Endodermal cell (in vitro differentiated cells): ENCODE measurements around the gene GJC2. TPM values are rescaled to one million over a fixed set of nuclear protein-coding genes. Genes with fewer than 3 reads are reported as not detected.
A peak's percentile ranks its signal among the peaks of the same experiment; 100 is the strongest.
"Not testable (repeated sequence)": the region's sequence is repeated elsewhere in the genome, so short reads cannot be mapped to it uniquely, and the experiment has no call there.

ENCODE experiments used
- DNase-seq: peaks from one replicate; pipeline ENCODE4 v3.0.0-alpha.2; 2017
- H3K27ac ChIP-seq: 2 replicates; pipeline ENCODE4 v1.5.1; 2013; ENCODE audit warnings: mild to moderate bottlenecking, low read depth, low read length, moderate library complexity
- H3K27me3 ChIP-seq: 2 replicates; pipeline ENCODE4 v1.6.1; 2013; ENCODE audit warnings: mild to moderate bottlenecking, low read length, moderate library complexity; ENCODE audit not compliant: insufficient read depth, control insufficient read depth, poor library complexity, severe bottlenecking
- H3K36me3 ChIP-seq: 2 replicates; pipeline ENCODE4 v1.7.0; 2013; ENCODE audit warnings: mild to moderate bottlenecking, low read length, moderate library complexity; ENCODE audit not compliant: control insufficient read depth, insufficient read depth
- H3K4me1 ChIP-seq: one replicate; pipeline ENCODE4 v1.7.0; 2013; ENCODE audit warnings: low read length; ENCODE audit not compliant: control insufficient read depth, insufficient read depth
- H3K4me3 ChIP-seq: 2 replicates; pipeline ENCODE4 v1.5.1; 2013; ENCODE audit warnings: mild to moderate bottlenecking, low read length, moderate library complexity
- H3K9ac ChIP-seq: 2 replicates; pipeline ENCODE4 v1.6.1; 2013; ENCODE audit warnings: mild to moderate bottlenecking, low read length, moderate library complexity; ENCODE audit not compliant: poor library complexity, severe bottlenecking; ENCODE audit errors: extremely low read depth
- H3K9me3 ChIP-seq: 2 replicates; pipeline ENCODE4 v1.6.1; 2013; ENCODE audit warnings: mild to moderate bottlenecking, low read length, moderate library complexity; ENCODE audit not compliant: control insufficient read depth
- H3K27ac Mint-ChIP-seq: 2 replicates; pipeline ENCODE4 v1.8.0; 2020; ENCODE audit warnings: mixed read lengths
- H3K27me3 Mint-ChIP-seq: 2 replicates; pipeline ENCODE4 v1.8.0; 2021; ENCODE audit warnings: mild to moderate bottlenecking, mixed read lengths; ENCODE audit not compliant: insufficient read depth
- H3K36me3 Mint-ChIP-seq: 2 replicates; pipeline ENCODE4 v1.8.0; 2020; ENCODE audit warnings: low read depth, mixed read lengths
- H3K4me1 Mint-ChIP-seq: 2 replicates; pipeline ENCODE4 v1.8.0; 2020; ENCODE audit warnings: mixed read lengths
- H3K4me3 Mint-ChIP-seq: 2 replicates; pipeline ENCODE4 v1.8.0; 2020; ENCODE audit warnings: mild to moderate bottlenecking, moderate library complexity, mixed read lengths
- H3K9me3 Mint-ChIP-seq: 2 replicates; pipeline ENCODE4 v1.8.0; 2020; ENCODE audit warnings: mild to moderate bottlenecking, mixed read lengths
- CTCF ChIP-seq: fragments of 200-600 bp; sonication (generic); conservative IDR thresholded peaks from 2 replicates; pipeline ENCODE4 v1.5.0; 2021; ENCODE audit warnings: antibody characterized with exemption, mild to moderate bottlenecking
- whole genome bisulfite sequencing, 2 experiments: methylation state at CpG; one replicate each; pipeline versions ENCODE4 v1.1.5 to v1.1.7; 2013; ENCODE audit warnings: missing lambda C conversion rate in 2 of 2, mixed read lengths in 1 of 2; ENCODE audit not compliant: insufficient coverage in 1 of 2, insufficient read length in 1 of 2; 5-methylcytosine and 5-hydroxymethylcytosine counted together
- total RNA-seq, 2 donors: library from RNA; stranded (reverse); fragmentation: NEBNext Ultra II Directional in 1 of 2; extraction: Animal tissue kit (Norgen Biotek cat#: 25700) in 1 of 2; gene quantifications; 2 replicates in 1 of 2; 3 replicates in 1 of 2; pipeline ENCODE4 v1.2.1, GENCODE V29; 2021

GJC2 gene
- total RNA-seq, 2 donors from 2014 or later: 0.53 to 0.60 TPM

- H3K27ac Mint-ChIP-seq: peak within 1 kb of the TSS; percentile 94
These were observed 40.4 kb upstream of the GJC2 start, which contains the start of gene MRPL55 for GRCh38 chr1:228109073-228109961. Gene MRPL55 (minus strand): TSS chr1:228109299. CDS start chr1:228108260, 1,039 bp downstream.

GRCh38 chr1:228109962-228110488, 39.7 kb upstream of the GJC2 start:
- H3K9me3 Mint-ChIP-seq: peaks cover 7% of the 10 kb centered on the region
- H3K4me1 ChIP-seq: peaks cover 5% of the 10 kb centered on the region
- H3K9me3 ChIP-seq: peaks cover 8% of the 10 kb centered on the region
- 50 to 51% methylated on average over 13 to 15 of the region's 15 CpGs for WGBS, 2 experiments
- peak overlapping the region; percentile 94 for H3K4me3 ChIP-seq
- no peaks in the 10 kb centered on the region for H3K27me3 ChIP-seq
- peak overlapping the region; percentile 94 for H3K27ac Mint-ChIP-seq
- peaks cover 12% of the 10 kb centered on the region for H3K4me1 Mint-ChIP-seq
- DNase-seq: peak; percentile 46
- peak overlapping the region; percentile 93 for H3K9ac ChIP-seq
- H3K36me3 Mint-ChIP-seq: peaks cover 11% of the 10 kb centered on the region
- H3K36me3 ChIP-seq: peaks cover 14% of the 10 kb centered on the region
- H3K27ac ChIP-seq: no peak overlapping the region
- peak overlapping the region; percentile 84 for H3K4me3 Mint-ChIP-seq
- no peak for TF ChIP-seq CTCF
- H3K27me3 Mint-ChIP-seq: peaks cover 4% of the 10 kb centered on the region

More at GRCh38 chr1:228109073-228109961, 40.4 kb upstream of the GJC2 start, which contains the start of gene MRPL55:
- peak within 1 kb of the TSS; percentile 58 for H3K27ac ChIP-seq
- peak within 1 kb of the TSS; percentile 94 for H3K4me3 ChIP-seq
- Mint-ChIP-seq H3K4me3 (peak within 1 kb of the TSS; percentile 84), H3K9me3 (peaks cover 2% of the 10 kb centered on the region), H3K36me3 (peaks cover 13% of the 10 kb centered on the region), H3K4me1 (peaks cover 12% of the 10 kb centered on the region), H3K27me3 (peaks cover 4% of the 10 kb centered on the region)
- WGBS, 2 experiments: 1% methylated on average over 32 to 66 of the region's 66 CpGs
- peaks cover 5% of the 10 kb centered on the region for H3K4me1 ChIP-seq
- peaks cover 7% of the 10 kb centered on the region for H3K9me3 ChIP-seq
- peak within 1 kb of the TSS; percentile 93 for H3K9ac ChIP-seq
- H3K27me3 ChIP-seq: no peaks in the 10 kb centered on the region
- DNase-seq: peak; percentile 100
- peaks cover 14% of the 10 kb centered on the region for H3K36me3 ChIP-seq
- TF ChIP-seq CTCF: no peak

GRCh38 chr1:228110556-228110955, 39.2 kb upstream of the GJC2 start:
- Mint-ChIP-seq H3K27ac (no peak overlapping the region), H3K4me3 (peak overlapping the region; percentile 84), H3K27me3 (peaks cover 4% of the 10 kb centered on the region), H3K36me3 (peaks cover 11% of the 10 kb centered on the region), H3K9me3 (peaks cover 12% of the 10 kb centered on the region), H3K4me1 (peaks cover 12% of the 10 kb centered on the region)
- no peaks in the 10 kb centered on the region for H3K27me3 ChIP-seq
- peaks cover 5% of the 10 kb centered on the region for H3K4me1 ChIP-seq
- no peak for TF ChIP-seq CTCF
- no peak overlapping the region for H3K27ac ChIP-seq
- peaks cover 14% of the 10 kb centered on the region for H3K9me3 ChIP-seq
- peaks cover 14% of the 10 kb centered on the region for H3K36me3 ChIP-seq
- no peak for DNase-seq
- peak overlapping the region; percentile 94 for H3K4me3 ChIP-seq
- H3K9ac ChIP-seq: peak overlapping the region; percentile 93
- 89 to 95% methylated on average over 7 of the region's 7 CpGs for WGBS, 2 experiments

GRCh38 chr1:228111315-228111714, 38.4 kb upstream of the GJC2 start:
- WGBS, 2 experiments: 94% methylated on average over 5 of the region's 6 CpGs; no CpG with 5 or more reads in 1 of the 2 experiments
- DNase-seq, H3K27me3 ChIP-seq, H3K4me1 ChIP-seq, H3K4me3 ChIP-seq, H3K36me3 ChIP-seq, H3K27ac Mint-ChIP-seq, H3K9ac ChIP-seq, H3K27ac ChIP-seq, H3K27me3 Mint-ChIP-seq: not testable (repeated sequence)
- H3K9me3 ChIP-seq: peaks cover 21% of the 10 kb centered on the region
- peaks cover 18% of the 10 kb centered on the region for H3K9me3 Mint-ChIP-seq
- peak overlapping the region; percentile 84 for H3K4me3 Mint-ChIP-seq
- H3K36me3 Mint-ChIP-seq: peaks cover 11% of the 10 kb centered on the region
- H3K4me1 Mint-ChIP-seq: peaks cover 12% of the 10 kb centered on the region
